Renal cortex interstitium (tissue), 11 donors: ENCODE results near the gene RACK1. TPM values are rescaled to one million over a fixed set of nuclear protein-coding genes. Genes with fewer than 3 reads are reported as not detected.
"Not testable (repeated sequence)": the region's sequence is repeated elsewhere in the genome, so short reads cannot be mapped to it uniquely, and the experiment has no call there.

Experiments used
- DNase-seq, 11 donors: peaks; one replicate each; pipeline ENCODE4 v3.0.0-alpha.2; 2013; ENCODE audit warnings: low read depth in 9 of 11, low spot score in 4 of 11; ENCODE audit errors: extremely low read depth in 1 of 11
- polyA plus RNA-seq, 3 donors: library from polyadenylated mRNA; unstranded; fragments of 120-200 nt; gene quantifications; one replicate each; pipeline ENCODE4 v1.2.1, GENCODE V29; 2013; ENCODE audit not compliant: insufficient read length in 3 of 3

Gene RACK1
- polyA plus RNA-seq, 3 donors: 2,562 to 2,860 (median 2,619) TPM

- DNase-seq: peak in 3 of 11 donors; percentile 61 to 72 (median 65)
Measured at GRCh38 chr5:181223729-181224389, 19.8 kb downstream of the RACK1 start.

GRCh38 chr5:181223058-181223728 is 20.5 kb downstream of the RACK1 start, which contains the start of gene TRIM41:
TRIM41 (plus strand) TSS chr5:181223281; CDS start chr5:181224000, 719 bp downstream.
- peak; percentile 90 to 98 (median 95) for DNase-seq

- no peak for DNase-seq
Measured at GRCh38 chr5:181222630-181223057, 21.1 kb downstream of the RACK1 start.

- peak; percentile 77 to 95 (median 89) for DNase-seq
Measured at GRCh38 chr5:181221792-181222629, 21.7 kb downstream of the RACK1 start.

- DNase-seq: no peak
Measured at GRCh38 chr5:181221105-181221791, 22.5 kb downstream of the RACK1 start.

- DNase-seq: no peak
Measured at GRCh38 chr5:181220178-181220515, 23.6 kb downstream of the RACK1 start.

- DNase-seq: no peak
Measured at GRCh38 chr5:181219262-181220177, 24.2 kb downstream of the RACK1 start.

- DNase-seq: no peak
Measured at GRCh38 chr5:181218795-181219124, 24.9 kb downstream of the RACK1 start.

GRCh38 chr5:181217803-181218062 is 26.0 kb downstream of the RACK1 start:
- DNase-seq: peak in 1 of 11 donors; percentile 44

GRCh38 chr5:181217111-181217802 is 26.4 kb downstream of the RACK1 start:
- no peak for DNase-seq

GRCh38 chr5:181215997-181216989 is 27.4 kb downstream of the RACK1 start:
- DNase-seq: no peak

GRCh38 chr5:181214249-181214648 is 29.5 kb downstream of the RACK1 start:
- not testable (repeated sequence) for DNase-seq

GRCh38 chr5:181212934-181213333 is 30.8 kb downstream of the RACK1 start:
- DNase-seq: no peak

- DNase-seq: no peak
Measured at GRCh38 chr5:181212080-181212479, 31.6 kb downstream of the RACK1 start.

- no peak for DNase-seq
Measured at GRCh38 chr5:181211208-181211607, 32.5 kb downstream of the RACK1 start.

- DNase-seq: not testable (repeated sequence)
Measured at GRCh38 chr5:181210698-181211097, 33.0 kb downstream of the RACK1 start.

GRCh38 chr5:181210148-181210547 is 33.6 kb downstream of the RACK1 start:
- not testable (repeated sequence) for DNase-seq
